ENCODE results near the gene FBF1. TPM values are rescaled to one million over a fixed set of nuclear protein-coding genes. Genes with fewer than 3 reads are reported as not detected.

Gene FBF1
- total and polyA plus RNA-seq, 7 experiments from 2014 or later: 2.5 to 48.1 (median 28.1) TPM

GRCh38 chr17:75881678-75882454, 59.0 kb downstream of the FBF1 start:
- Mint-ChIP-seq H3K4me1 (peaks cover 11 to 34% (median 25%) of the 10 kb centered on the region in 7 donors), H3K36me3 (peaks cover 0 to 2% (median 0%) of the 10 kb centered on the region in 5 donors), H3K4me3 (peak overlapping the region in 7 of 10 donors; percentile 2 to 57 (median 38)), H3K27me3 (peaks cover 0 to 28% (median 0%) of the 10 kb centered on the region in 5 donors), H3K27ac (peak overlapping the region in 4 of 9 donors; percentile 32 to 51 (median 40)), H3K9me3 (no peaks in the 10 kb centered on the region)
- H3K4me1 ChIP-seq (ENCODE audit: control insufficient read depth in 2 of 2, insufficient read depth in 2 of 2, low read length in 2 of 2): peaks cover 6 to 8% of the 10 kb centered on the region in 2 donors
- DNase-seq: no peak
- no peaks in the 10 kb centered on the region for H3K27me3 ChIP-seq (ENCODE audit: control insufficient read depth in 2 of 2, insufficient read depth in 2 of 2, low read length in 2 of 2)
- no peak overlapping the region for H3K27ac ChIP-seq (ENCODE audit: low read depth, low read length)
- ChIA-PET POLR2A (interaction anchor here (0.6 to 20.0 kb wide), 4 partner anchors 14 to 513 kb away, joined by 3 to 354 read pairs (median 8); partner anchors contain the start of genes TRIM65 and WBP2), CTCF (no interaction called here)
- H3K4me3 ChIP-seq (ENCODE audit: low read length): no peak overlapping the region
- no peaks in the 10 kb centered on the region for H3K36me3 ChIP-seq (ENCODE audit: control insufficient read depth in 2 of 3, insufficient read depth in 3 of 3, low read length in 3 of 3)
- ATAC-seq: no peak
- intact Hi-C loops (cut with micrococcal nuclease): no loop called here
- no peaks in the 10 kb centered on the region for H3K9me3 ChIP-seq (ENCODE audit: control insufficient read depth in 2 of 3, low read length in 3 of 3)

GRCh38 chr17:75880266-75880665, 60.6 kb downstream of the FBF1 start:
- intact Hi-C loops (cut with micrococcal nuclease): no loop called here
- H3K9me3 Mint-ChIP-seq: no peaks in the 10 kb centered on the region
- peaks cover 24 to 49% (median 40%) of the 10 kb centered on the region in 7 donors for H3K4me1 Mint-ChIP-seq
- peaks cover 0 to 3% (median 0%) of the 10 kb centered on the region in 5 donors for H3K36me3 Mint-ChIP-seq
- ChIA-PET CTCF (interaction anchor here (0.7 to 3.5 kb wide), 2 partner anchors 16 to 20 kb away, joined by 3 to 20 read pairs; partner anchors contain the start of gene TRIM65), POLR2A (interaction anchor here (20.0 kb wide), 1 partner anchor 22 kb away, joined by 354 read pairs; the partner anchor contains the start of gene WBP2)
- no peak for ATAC-seq
- Histone ChIP-seq H3K4me3 (ENCODE audit: low read length) (no peak overlapping the region), H3K36me3 (ENCODE audit: control insufficient read depth in 2 of 3, insufficient read depth in 3 of 3, low read length in 3 of 3) (no peaks in the 10 kb centered on the region), H3K27me3 (ENCODE audit: control insufficient read depth in 2 of 2, insufficient read depth in 2 of 2, low read length in 2 of 2) (no peaks in the 10 kb centered on the region), H3K9me3 (ENCODE audit: control insufficient read depth in 2 of 3, low read length in 3 of 3) (no peaks in the 10 kb centered on the region), H3K4me1 (ENCODE audit: control insufficient read depth in 2 of 2, insufficient read depth in 2 of 2, low read length in 2 of 2) (peaks cover 19 to 24% of the 10 kb centered on the region in 2 donors), H3K27ac (ENCODE audit: low read depth, low read length) (no peak overlapping the region)
- H3K27me3 Mint-ChIP-seq: peaks cover 0 to 28% (median 0%) of the 10 kb centered on the region in 5 donors
- H3K4me3 Mint-ChIP-seq: peak overlapping the region in 3 of 10 donors; percentile 25 to 34 (median 27)
- peak overlapping the region in 2 of 9 donors; percentile 14 to 48 for H3K27ac Mint-ChIP-seq
- no peak for DNase-seq

- no peaks in the 10 kb centered on the region for H3K9me3 Mint-ChIP-seq
- Histone ChIP-seq H3K36me3 (ENCODE audit: control insufficient read depth in 2 of 3, insufficient read depth in 3 of 3, low read length in 3 of 3) (no peaks in the 10 kb centered on the region), H3K27ac (ENCODE audit: low read depth, low read length) (peak within 1 kb of the TSS; percentile 70), H3K4me3 (ENCODE audit: low read length) (peak within 1 kb of the TSS; percentile 74), H3K27me3 (ENCODE audit: control insufficient read depth in 2 of 2, insufficient read depth in 2 of 2, low read length in 2 of 2) (no peaks in the 10 kb centered on the region), H3K9me3 (ENCODE audit: control insufficient read depth in 2 of 3, low read length in 3 of 3) (no peaks in the 10 kb centered on the region), H3K4me1 (ENCODE audit: control insufficient read depth in 2 of 2, insufficient read depth in 2 of 2, low read length in 2 of 2) (peaks cover 20 to 26% of the 10 kb centered on the region in 2 donors)
- intact Hi-C loops (cut with micrococcal nuclease): loop anchor here in 1 of 2 donors (1.0 kb wide), 1 partner anchor 22 kb away; no protein-coding TSS in a partner anchor
- H3K27me3 Mint-ChIP-seq: peaks cover 0 to 28% (median 0%) of the 10 kb centered on the region in 5 donors
- H3K4me3 Mint-ChIP-seq: peak within 1 kb of the TSS; percentile 83 to 99 (median 90)
- DNase-seq (peak in 1 of 9 donors; percentile 46), ATAC-seq (peak; percentile 18)
- H3K27ac Mint-ChIP-seq: peak within 1 kb of the TSS; percentile 67 to 97 (median 89)
- peaks cover 24 to 54% (median 47%) of the 10 kb centered on the region in 7 donors for H3K4me1 Mint-ChIP-seq
- POLR2A ChIA-PET: interaction anchor here (0.8 to 20.0 kb wide), 9 partner anchors 18 to 101 kb away, joined by 3 to 354 read pairs (median 5); partner anchors contain the start of genes MRPL38, TRIM65, UNC13D and UNK
- peaks cover 0 to 2% (median 0%) of the 10 kb centered on the region in 5 donors for H3K36me3 Mint-ChIP-seq
- CTCF ChIA-PET: interaction anchor here (0.6 to 3.5 kb wide), 6 partner anchors 12 to 403 kb away, joined by 3 to 20 read pairs (median 6); partner anchors contain the start of gene TRIM65
Observed at GRCh38 chr17:75878174-75878998, 62.5 kb downstream of the FBF1 start, which contains the start of gene TRIM47. TRIM47 (minus strand) TSS chr17:75878581; CDS start chr17:75878548, 33 bp downstream.

- peaks cover 0 to 2% (median 0%) of the 10 kb centered on the region in 5 donors for H3K36me3 Mint-ChIP-seq
- H3K9me3 ChIP-seq (ENCODE audit: control insufficient read depth in 2 of 3, low read length in 3 of 3): no peaks in the 10 kb centered on the region
- ATAC-seq: peak; percentile 89
- H3K27ac ChIP-seq (ENCODE audit: low read depth, low read length): peak overlapping the region; percentile 70
- peaks cover 25 to 30% of the 10 kb centered on the region in 2 donors for H3K4me1 ChIP-seq (ENCODE audit: control insufficient read depth in 2 of 2, insufficient read depth in 2 of 2, low read length in 2 of 2)
- H3K27ac Mint-ChIP-seq: peak overlapping the region; percentile 67 to 97 (median 89)
- peaks cover 28 to 57% (median 50%) of the 10 kb centered on the region in 7 donors for H3K4me1 Mint-ChIP-seq
- peak; percentile 56 to 77 (median 69) for DNase-seq
- H3K36me3 ChIP-seq (ENCODE audit: control insufficient read depth in 2 of 3, insufficient read depth in 3 of 3, low read length in 3 of 3): no peaks in the 10 kb centered on the region
- CTCF ChIA-PET: interaction anchor here (0.8 to 3.5 kb wide), 6 partner anchors 11 to 34 kb away, joined by 3 to 25 read pairs (median 10); partner anchors contain the start of genes TRIM65 and UNC13D
- intact Hi-C loops (cut with micrococcal nuclease): loop anchor here (1.0 to 2.0 kb wide), 3 partner anchors 19 to 27 kb away; partner anchors contain the start of genes MRPL38 (in 2 of the 2) and TRIM65 (in 1 of the 2)
- H3K4me3 Mint-ChIP-seq: peak overlapping the region; percentile 83 to 99 (median 90)
- H3K9me3 Mint-ChIP-seq: no peaks in the 10 kb centered on the region
- peak overlapping the region; percentile 74 for H3K4me3 ChIP-seq (ENCODE audit: low read length)
- POLR2A ChIA-PET: interaction anchor here (0.6 to 20.0 kb wide), 11 partner anchors 15 to 133 kb away, joined by 3 to 354 read pairs (median 4); partner anchors contain the start of genes MRPL38, TRIM65, UNC13D and UNK
- H3K27me3 ChIP-seq (ENCODE audit: control insufficient read depth in 2 of 2, insufficient read depth in 2 of 2, low read length in 2 of 2): no peaks in the 10 kb centered on the region
- peaks cover 0 to 28% (median 0%) of the 10 kb centered on the region in 5 donors for H3K27me3 Mint-ChIP-seq
Observed at GRCh38 chr17:75877752-75878173, 63.1 kb downstream of the FBF1 start.

DNA sequence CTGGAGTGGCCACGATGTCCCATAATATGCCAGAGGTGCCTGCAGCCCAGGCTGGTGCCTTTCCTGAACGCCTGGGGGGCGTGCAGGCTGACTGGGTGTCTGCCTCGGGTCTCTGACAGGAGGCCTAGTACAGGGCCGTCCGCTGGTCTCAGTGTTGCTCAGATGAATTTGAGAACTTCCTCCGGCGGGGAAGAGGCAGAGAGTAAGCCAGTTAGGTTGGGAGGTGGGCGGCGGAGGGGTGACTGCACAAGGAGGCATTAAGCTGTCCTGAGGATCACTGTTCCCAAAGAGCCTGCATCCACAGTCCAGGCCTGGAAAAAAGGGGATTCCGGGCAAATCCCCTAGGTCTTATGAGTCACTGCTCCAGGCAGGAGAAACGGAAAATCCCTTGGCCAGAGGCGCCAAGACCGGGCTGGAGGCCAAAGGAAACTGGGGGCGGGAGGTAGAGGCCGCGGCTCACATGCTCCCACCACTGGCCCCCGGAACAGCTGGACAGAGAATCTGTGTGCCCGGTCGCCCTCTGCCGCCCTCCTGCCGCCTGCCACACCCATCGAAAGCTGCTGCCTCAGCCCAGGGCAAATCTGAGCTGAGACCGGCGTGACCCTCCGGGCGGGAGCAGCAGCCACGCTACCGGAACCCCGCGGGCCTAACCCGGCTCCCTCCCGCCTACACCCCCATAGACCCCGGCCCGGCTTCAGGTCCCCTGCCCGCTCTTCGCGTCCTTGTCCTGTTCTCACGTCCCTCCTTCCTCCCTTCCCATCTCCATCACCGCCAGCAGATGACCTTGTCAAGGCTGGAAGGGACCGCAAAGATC, 63.7 kb downstream of the FBF1 start:
- H3K4me3 ChIP-seq (ENCODE audit: low read length): peak overlapping the region; percentile 74
- peaks cover 0 to 28% (median 0%) of the 10 kb centered on the region in 5 donors for H3K27me3 Mint-ChIP-seq
- no peaks in the 10 kb centered on the region for H3K36me3 ChIP-seq (ENCODE audit: control insufficient read depth in 2 of 3, insufficient read depth in 3 of 3, low read length in 3 of 3)
- ChIA-PET POLR2A (interaction anchor here (0.6 to 20.0 kb wide), 10 partner anchors 16 to 213 kb away, joined by 3 to 354 read pairs (median 3); partner anchors contain the start of genes TRIM65, UNK and WBP2), CTCF (interaction anchor here (0.7 to 3.5 kb wide), 8 partner anchors 10 to 33 kb away, joined by 3 to 25 read pairs (median 10); partner anchors contain the start of genes TRIM65, UNC13D and WBP2)
- ATAC-seq (no peak), DNase-seq (peak in 4 of 9 donors; percentile 22 to 52 (median 34))
- H3K4me1 ChIP-seq (ENCODE audit: control insufficient read depth in 2 of 2, insufficient read depth in 2 of 2, low read length in 2 of 2): peaks cover 30 to 36% of the 10 kb centered on the region in 2 donors
- peak overlapping the region; percentile 88 to 97 (median 91) for H3K27ac Mint-ChIP-seq
- H3K9me3 ChIP-seq (ENCODE audit: control insufficient read depth in 2 of 3, low read length in 3 of 3): no peaks in the 10 kb centered on the region
- H3K9me3 Mint-ChIP-seq: no peaks in the 10 kb centered on the region
- H3K36me3 Mint-ChIP-seq: peaks cover 0 to 2% (median 0%) of the 10 kb centered on the region in 5 donors
- H3K4me3 Mint-ChIP-seq: peak overlapping the region; percentile 83 to 99 (median 90)
- intact Hi-C loops (cut with micrococcal nuclease): loop anchor here (1.0 to 2.0 kb wide), 7 partner anchors 13 to 102 kb away; partner anchors contain the start of genes MRPL38 (in 2 of the 2), TRIM65 (in 2 of the 2), ACOX1 (in 1 of the 2) and FBF1 (in 1 of the 2)
- no peaks in the 10 kb centered on the region for H3K27me3 ChIP-seq (ENCODE audit: control insufficient read depth in 2 of 2, insufficient read depth in 2 of 2, low read length in 2 of 2)
- peak overlapping the region; percentile 70 for H3K27ac ChIP-seq (ENCODE audit: low read depth, low read length)
- H3K4me1 Mint-ChIP-seq: peaks cover 31 to 60% (median 52%) of the 10 kb centered on the region in 7 donors

Measured in naive thymus-derived CD4-positive, alpha-beta T cell (primary cell).